ENCODE measurements around the gene CCNDBP1. TPM values are rescaled to one million over a fixed set of nuclear protein-coding genes. Genes with fewer than 3 reads are reported as not detected.

CCNDBP1 gene
- total and polyA plus RNA-seq, 2 of the 8 experiments (the other 6 are each of a cell fraction or from before 2014, with no cell fraction given), result 23.4 to 29.0 TPM

GRCh38 chr15:43183270-43183669 is 1.9 kb upstream of the CCNDBP1 start:
- no peaks in the 10 kb centered on the region for H3K9me3 ChIP-seq (ENCODE audit: insufficient read depth in 2 of 2, low read depth in 1 of 2, low read length in 1 of 2)
- no peak overlapping the region for H4K5ac ChIP-seq (ENCODE audit: insufficient read length, low read depth, low read length)
- H4K91ac ChIP-seq (replicated peaks; ENCODE audit: insufficient read length, low read length), result no peak overlapping the region
- H3K79me2 ChIP-seq (ENCODE audit: control insufficient read depth in 1 of 2, insufficient read depth in 2 of 2, low read length in 2 of 2), result no peaks in the 10 kb centered on the region
- no peak overlapping the region for H2AK5ac ChIP-seq (ENCODE audit: low read depth, low read length)
- peaks cover 0 to 2% of the 10 kb centered on the region in 2 experiments for H4K20me1 ChIP-seq (replicated peaks in 1 of 2; ENCODE audit: control insufficient read depth in 1 of 2, insufficient read depth in 2 of 2, low read length in 2 of 2)
- H2AFZ ChIP-seq (ENCODE audit: low read length), result no peak overlapping the region
- CTCF ChIA-PET (ENCODE audit: partially characterized antibody), result interaction anchor here (0.6 to 1.6 kb wide), 5 partner anchors 17 to 116 kb away, joined by 3 to 4 read pairs (median 3); no protein-coding TSS in a partner anchor
- 77% methylated on average over 3 of the region's 3 CpGs; no CpG with 5 or more reads in 1 of the 2 experiments for WGBS, 2 experiments (ENCODE audit: extremely low coverage in 1 of 2, insufficient coverage in 1 of 2, insufficient read length in 1 of 2, insufficient replicate concordance in 2 of 2, low coverage in 1 of 2, low lambda C conversion rate in 2 of 2, missing lambda C conversion rate in 1 of 2)
- H3K23ac ChIP-seq (ENCODE audit: insufficient read length), result no peak overlapping the region
- H3K18ac ChIP-seq (ENCODE audit: extremely low read depth, low read length), result no peak overlapping the region
- no peak overlapping the region for H3K4ac ChIP-seq (replicated peaks; ENCODE audit: insufficient read length, low read depth, low read length)
- H3K27ac ChIP-seq (ENCODE audit: low read depth, low read length), result no peak overlapping the region
- H3K23me2 ChIP-seq (ENCODE audit: low read depth, low read length), result peaks cover 7% of the 10 kb centered on the region
- H3K36me3 ChIP-seq (ENCODE audit: control insufficient read depth in 2 of 4, insufficient read depth in 4 of 4, low read length in 3 of 4), result no peaks in the 10 kb centered on the region
- peaks cover 4 to 8% (median 5%) of the 10 kb centered on the region in 4 experiments; a peak in 5 of 7 replicates for H3K4me1 ChIP-seq (replicated peaks in 1 of 4; ENCODE audit: control insufficient read depth in 3 of 4, insufficient read depth in 4 of 4, low read length in 3 of 4)
- TF ChIP-seq MAFK (IDR thresholded peaks at IDR 0.05; ENCODE audit: low read depth, low read length) (no peak), SRF (IDR thresholded peaks at IDR 0.05; ENCODE audit: low read depth, low read length) (no peak), RAD21 (IDR thresholded peaks at IDR 0.05 in 1 of 2, conservative IDR thresholded peaks at IDR 0.05 in 1 of 2; ENCODE audit: low read depth in 2 of 2, low read length in 2 of 2) (no peak), CTBP2 (IDR thresholded peaks at IDR 0.05; ENCODE audit: borderline replicate concordance, insufficient read depth, insufficient read length, low read length) (no peak), EGR1 (IDR thresholded peaks at IDR 0.05; ENCODE audit: borderline replicate concordance, low read depth, low read length) (no peak), ATF3 (IDR thresholded peaks at IDR 0.05; ENCODE audit: insufficient read depth, low read depth, low read length) (no peak), SP1 (IDR thresholded peaks at IDR 0.05; ENCODE audit: low read depth, low read length) (no peak), JUND (IDR thresholded peaks at IDR 0.05; ENCODE audit: low read length) (no peak), POLR2A (IDR thresholded peaks at IDR 0.05; ENCODE audit: control extremely low read depth in 1 of 2, low read depth in 2 of 2, low read length in 2 of 2) (no peak)
- H2BK120ac ChIP-seq (replicated peaks; ENCODE audit: low read depth, low read length), result no peak overlapping the region
- H3K79me1 ChIP-seq (ENCODE audit: low read depth, low read length), result no peaks in the 10 kb centered on the region
- no peak overlapping the region for H2BK15ac ChIP-seq (ENCODE audit: low read length)
- H3K9ac ChIP-seq (replicated peaks in 1 of 4; ENCODE audit: extremely low read depth in 1 of 4, low read depth in 3 of 4, low read length in 3 of 4), result no peak overlapping the region
- H2BK20ac ChIP-seq (ENCODE audit: low read length), result no peak overlapping the region
- no peaks in the 10 kb centered on the region for H3K27me3 ChIP-seq (replicated peaks in 1 of 4; ENCODE audit: control insufficient read depth in 3 of 4, extremely low read depth in 1 of 4, insufficient read depth in 3 of 4, low read length in 3 of 4)
- no peak overlapping the region for H4K8ac ChIP-seq (ENCODE audit: extremely low read depth, insufficient read depth, low read length)
- FAIRE-seq (no peak), DNase-seq (ENCODE audit: low read depth in 1 of 2, low spot score in 2 of 2) (no peak)
- H2BK5ac ChIP-seq (ENCODE audit: low read depth, low read length), result no peak overlapping the region
- H3K56ac ChIP-seq (replicated peaks; ENCODE audit: insufficient read length, low read depth, low read length), result no peak overlapping the region
- H3K4me3 ChIP-seq (ENCODE audit: extremely low read depth in 1 of 4, insufficient read depth in 2 of 4, low read depth in 3 of 4, low read length in 4 of 4), result no peak overlapping the region
- H2BK12ac ChIP-seq (ENCODE audit: low read depth, low read length), result no peak overlapping the region
- POLR2A ChIA-PET (ENCODE audit: partially characterized antibody), result interaction anchor here (1.1 to 1.2 kb wide), 2 partner anchors 8 to 9 kb away, joined by 3 to 4 read pairs; no protein-coding TSS in a partner anchor
- no peak overlapping the region for H3K14ac ChIP-seq (ENCODE audit: insufficient read length)
- no peak overlapping the region for H3K4me2 ChIP-seq (ENCODE audit: insufficient read depth in 1 of 2, low read depth in 2 of 2, low read length in 2 of 2)

All from H1 (cell line).